EH (cell line): ENCODE data around the gene SEMA6A.
"Not testable (repeated sequence)": the region's sequence is repeated elsewhere in the genome, so short reads cannot be mapped to it uniquely, and the experiment has no call there.

Experiments used
- DNase-seq: peaks from one replicate; pipeline ENCODE4 v3.0.0-alpha.2; 2015; ENCODE audit warnings: low read depth

Gene SEMA6A

DNA sequence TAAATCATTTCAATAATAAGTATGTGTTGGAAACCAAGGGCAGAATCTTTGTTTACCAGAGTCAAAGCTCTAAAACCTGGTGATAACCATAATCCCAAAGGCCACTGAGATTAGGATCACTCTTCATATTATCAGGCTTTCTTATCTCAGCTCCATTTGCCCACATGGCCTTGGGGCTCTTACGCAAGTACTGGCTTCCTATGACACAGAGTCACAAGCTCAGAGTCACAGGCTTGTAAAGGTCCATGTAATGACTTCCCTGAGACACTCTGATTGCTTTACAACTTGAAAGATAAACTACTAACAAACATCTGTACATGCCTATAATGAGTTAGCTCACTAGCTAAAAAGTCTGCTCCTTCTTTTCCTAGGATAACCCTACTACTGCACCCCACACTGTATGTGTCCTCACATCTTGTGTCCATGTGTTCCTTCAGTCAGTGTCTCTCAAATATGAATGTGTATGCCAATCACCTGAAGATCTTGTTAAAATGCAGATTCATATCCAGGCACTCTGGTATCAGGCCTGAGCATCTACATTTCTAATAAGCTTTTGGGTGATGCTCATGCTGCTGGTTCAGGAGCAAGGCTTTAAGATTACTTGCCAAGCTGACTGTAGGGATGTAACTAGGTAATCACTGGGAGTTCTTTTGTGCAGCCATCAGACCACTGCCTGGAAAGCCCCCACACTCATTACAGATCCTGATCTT lies 28.4 kb downstream of the SEMA6A start:
- no peak for DNase-seq

DNA sequence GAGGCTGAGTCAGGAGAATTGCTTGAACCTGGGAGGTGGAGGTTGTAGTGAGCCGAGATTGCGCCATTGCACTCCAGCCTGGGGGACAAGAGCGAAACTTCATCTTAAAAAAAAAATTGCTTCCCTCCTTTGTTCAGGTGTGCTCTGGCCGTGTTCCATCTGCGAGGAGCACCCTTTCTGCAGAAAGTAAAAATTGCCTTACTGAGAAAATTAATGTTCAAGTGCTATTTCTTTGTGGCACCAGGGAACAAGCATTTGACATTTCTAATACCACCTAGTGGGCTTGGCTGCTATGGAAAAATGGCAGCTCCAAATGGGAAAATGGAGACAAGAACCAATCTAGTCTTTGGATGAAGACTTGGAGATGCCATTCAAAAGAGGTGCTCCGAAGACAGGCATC lies 29.2 kb downstream of the SEMA6A start:
- DNase-seq, result not testable (repeated sequence)

DNA sequence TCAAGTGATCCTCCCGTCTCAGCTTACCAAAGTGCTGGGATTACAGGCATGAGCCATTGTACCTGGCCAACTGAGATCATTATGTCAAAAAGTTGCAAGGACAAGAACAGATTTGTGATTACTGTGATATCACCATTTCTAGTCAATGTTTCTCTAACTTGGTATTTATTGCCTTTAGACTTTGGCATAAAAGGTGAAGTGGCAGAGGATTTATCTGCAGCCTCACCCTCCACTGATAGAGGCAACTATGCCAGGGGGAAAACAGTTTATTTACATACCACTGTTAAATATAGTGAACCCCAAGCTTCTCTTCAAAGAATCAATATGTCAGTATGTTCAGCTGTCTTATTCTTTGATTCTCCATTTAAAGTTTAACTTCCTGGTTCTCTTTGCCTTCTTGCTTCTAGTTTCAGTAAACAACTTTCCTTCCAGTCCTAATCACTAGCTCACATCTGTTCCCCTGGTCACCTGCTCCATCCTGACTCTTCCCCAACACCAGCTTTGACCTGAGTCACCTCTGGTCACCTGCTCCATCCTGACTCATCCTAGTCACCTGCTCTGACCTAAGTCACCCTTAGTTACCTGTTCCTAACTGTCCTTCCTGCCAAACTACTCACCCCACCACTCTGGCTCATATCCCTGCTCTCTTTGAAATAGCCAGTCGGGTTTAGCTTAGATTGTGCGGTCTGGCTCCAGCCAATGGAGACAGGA lies 29.9 kb downstream of the SEMA6A start:
- DNase-seq, result no peak

DNA sequence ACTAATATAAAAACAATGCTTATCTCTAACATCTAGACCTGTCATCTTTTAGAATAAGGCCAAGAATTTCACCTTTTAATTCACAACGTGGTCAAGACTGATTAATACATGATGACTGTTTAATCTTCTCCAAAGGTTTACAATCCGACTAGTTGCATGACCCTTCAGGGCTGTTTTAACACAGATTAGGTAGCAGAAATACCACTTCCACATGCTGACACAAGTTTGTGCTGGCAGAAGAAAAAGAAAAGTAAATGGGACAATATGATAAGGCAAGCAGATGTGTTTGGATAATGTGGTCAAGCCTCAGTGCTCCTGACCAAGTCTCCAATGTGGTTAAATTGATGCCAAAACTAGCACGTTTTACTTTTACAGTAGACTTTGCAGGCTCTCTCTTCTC lies 31.1 kb downstream of the SEMA6A start:
- peak; percentile 1 for DNase-seq

DNA sequence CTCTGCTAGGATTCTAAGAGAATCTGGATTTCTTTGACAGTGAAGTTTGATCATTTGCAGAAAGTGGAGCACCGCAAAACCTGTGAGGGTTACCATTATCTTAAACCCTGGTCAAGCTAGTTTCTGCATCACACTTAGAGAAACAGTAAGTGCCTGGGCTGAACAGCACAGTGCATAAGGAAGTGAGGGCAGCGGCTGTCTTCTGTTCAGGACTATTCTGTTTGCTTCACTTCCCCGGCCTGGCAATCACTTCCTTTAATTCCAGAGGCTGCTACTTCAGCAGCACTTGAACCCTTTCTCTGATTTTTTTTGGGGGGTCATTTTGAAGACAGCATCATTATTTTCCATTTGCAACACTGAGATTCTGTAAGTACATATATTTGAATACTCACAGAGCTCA lies 32.0 kb downstream of the SEMA6A start:
- no peak for DNase-seq

DNA sequence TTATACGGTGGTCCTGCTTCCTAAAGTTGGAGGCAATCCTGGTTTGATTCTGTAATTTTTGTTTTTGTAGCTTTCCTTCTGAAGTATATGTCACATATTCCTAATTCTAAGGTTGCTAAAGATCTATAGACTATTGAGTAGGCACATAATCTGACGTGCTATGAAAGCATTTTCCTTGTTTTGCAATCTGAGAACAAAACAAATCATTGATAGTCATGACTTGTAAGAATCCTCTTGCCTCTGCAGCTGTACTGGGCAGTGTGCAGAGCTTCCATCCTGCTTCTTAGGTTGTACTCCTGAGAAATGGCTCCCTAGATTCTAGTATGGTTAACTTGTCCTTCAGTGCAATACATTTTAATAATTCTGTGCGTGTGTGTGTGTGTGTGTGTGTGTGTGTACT lies 35.4 kb downstream of the SEMA6A start:
- no peak for DNase-seq

DNA sequence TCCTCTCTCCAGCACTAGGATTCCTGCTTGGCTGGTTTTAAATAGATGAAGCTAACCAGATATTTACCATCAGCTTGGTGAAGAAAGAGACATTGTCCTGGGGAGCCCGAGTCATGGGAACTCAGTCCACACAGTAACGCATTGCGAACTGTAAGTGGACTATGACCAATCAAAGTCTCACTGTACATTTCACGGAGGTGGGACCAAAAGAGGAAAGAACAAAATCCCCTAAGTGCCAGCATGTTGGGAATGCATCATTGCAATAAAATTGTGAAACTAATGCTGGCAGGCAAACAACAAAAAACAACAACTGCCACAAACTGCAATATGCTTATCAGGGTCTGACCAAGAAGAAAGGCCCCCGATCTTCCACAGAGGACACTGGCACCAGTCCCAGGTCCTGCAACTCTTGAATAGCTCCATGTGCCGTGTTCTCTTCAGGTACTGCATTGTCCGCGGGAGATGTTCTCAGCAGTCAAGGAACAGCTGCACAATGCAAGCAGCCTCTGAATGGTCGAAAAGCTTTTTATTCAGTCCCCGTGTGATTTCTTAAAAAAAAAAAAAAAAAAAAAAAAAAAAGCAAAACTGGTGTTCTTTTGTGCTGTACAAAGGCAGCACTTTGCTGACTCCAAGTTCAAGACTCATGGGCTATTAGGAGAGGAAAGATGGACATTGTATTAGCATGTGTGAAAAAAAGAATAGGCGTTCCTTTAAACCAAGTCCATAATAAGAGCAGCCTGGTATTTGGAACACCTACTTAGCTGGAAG lies 38.1 kb downstream of the SEMA6A start:
- DNase-seq, result no peak

DNA sequence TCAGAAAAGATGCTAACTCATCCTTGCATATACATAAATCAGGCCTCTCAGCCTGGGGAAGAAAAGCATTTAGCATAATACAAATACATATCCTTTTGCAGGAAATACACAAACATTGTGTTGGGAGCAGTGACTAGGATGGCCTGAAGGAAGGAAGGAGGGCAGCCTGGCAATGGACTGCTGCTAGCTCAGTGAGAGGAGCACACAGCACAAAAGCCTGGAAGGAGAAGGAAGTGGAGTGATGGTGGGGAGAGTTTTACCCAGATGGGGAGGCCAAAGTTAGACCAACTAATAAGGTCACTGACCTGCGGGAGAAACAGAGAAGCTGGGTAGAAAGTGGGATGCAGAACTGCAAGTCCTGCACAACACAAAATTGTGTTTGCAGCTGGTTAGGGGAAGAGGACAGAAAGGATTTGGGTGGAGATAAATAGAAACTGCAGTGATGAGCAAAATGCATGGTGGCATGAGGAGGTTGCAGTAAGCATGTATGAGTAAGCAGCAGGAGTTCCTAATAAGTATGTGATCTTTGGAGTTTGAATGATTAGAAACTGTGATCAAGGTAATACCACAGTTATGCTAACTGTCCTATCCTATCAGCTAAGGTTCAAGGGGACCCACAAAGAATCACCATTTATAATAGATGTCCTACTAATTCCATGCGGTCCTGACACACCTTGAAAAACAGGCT lies 39.5 kb downstream of the SEMA6A start:
- no peak for DNase-seq

DNA sequence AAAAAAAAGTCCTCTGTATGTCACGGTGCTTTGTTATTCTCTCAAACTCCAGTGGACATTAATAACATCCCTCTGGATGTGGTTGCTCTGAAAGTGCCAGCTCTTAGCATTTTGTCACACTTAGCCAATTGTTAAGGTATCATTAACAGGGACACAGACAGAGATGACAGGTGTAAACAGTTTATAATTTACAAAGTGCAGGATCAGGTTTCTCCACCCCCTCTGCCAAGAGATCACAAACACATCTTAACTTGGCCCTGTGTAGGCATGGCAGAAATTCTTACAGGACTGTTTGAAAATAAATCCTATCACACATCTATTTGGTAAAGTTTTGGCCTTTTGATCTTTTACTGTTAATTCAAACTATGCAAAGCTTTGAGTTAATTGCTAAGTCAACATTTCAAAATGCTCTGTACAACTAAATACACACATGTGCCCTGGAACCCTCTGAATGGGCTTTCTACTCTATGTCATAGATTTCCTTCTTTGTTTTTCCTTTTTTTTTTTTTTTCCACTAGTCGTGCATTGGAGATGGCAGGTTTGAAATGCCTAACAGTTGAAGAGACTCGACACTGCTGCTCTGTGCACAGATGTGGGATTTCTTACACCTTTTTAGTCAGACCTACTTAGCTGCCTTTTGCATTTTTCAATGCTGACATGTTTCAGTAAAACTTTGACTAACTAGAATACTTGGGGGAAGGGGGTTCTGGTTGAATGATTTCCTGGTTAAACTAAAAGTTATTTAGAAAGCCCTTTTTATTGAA lies 41.7 kb downstream of the SEMA6A start:
- DNase-seq, result no peak

DNA sequence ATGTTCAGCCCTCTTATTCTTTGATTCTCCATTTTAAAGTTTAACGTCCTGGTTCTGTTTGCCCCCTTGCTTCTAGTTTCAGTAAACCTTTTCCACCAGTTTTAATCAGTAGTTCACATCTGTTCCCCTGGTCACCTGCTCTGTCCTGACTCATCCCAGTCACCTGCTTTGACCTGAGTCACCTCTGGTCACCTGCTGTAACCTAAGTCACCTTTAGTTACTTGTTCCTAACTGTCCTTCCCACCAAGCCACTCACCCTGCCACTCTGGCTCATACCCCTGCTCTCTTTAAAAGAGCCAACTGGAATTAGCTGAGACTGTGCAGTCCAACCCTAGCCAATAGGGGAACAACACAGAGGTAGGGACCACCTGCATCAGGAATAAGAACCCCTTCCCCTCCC lies 43.0 kb downstream of the SEMA6A start:
- DNase-seq, result no peak

DNA sequence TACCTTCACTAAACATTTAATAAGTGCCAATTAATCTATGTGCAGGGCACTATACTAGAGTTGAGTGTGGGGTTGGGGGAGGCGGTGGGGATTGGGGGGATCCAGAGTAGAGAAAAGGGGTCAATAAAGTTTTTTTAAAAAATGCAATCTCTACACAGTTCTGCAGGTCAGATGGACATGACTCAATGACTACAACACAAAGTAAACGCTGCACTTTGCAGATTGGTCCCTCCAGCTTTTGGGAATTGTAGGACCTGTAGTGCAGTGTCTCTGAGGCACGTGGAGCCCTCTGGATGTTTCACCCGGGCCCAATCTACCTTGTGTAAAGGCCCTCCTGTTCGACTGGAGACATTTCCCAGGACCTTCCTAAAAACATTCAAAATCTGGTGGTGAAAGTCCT lies 43.5 kb downstream of the SEMA6A start:
- DNase-seq, result no peak

DNA sequence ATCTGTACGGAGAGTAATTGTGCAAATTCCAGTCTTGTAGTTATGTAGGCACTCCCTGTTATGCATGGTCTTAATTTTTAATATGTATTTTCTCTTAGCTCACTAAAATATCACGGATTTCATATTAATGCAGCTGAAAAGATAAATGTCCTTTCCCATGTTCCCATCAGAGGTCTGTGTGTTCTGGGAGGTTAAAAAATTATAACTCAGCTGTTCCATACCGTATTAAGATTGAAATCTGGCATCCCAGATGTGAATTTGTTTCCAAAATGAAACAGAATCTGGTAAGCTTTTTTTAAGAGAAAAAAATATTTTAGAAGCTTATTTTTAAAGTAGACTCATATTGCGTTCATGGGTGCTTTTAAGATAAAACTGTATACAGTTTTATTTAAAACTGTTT lies 44.3 kb downstream of the SEMA6A start:
- no peak for DNase-seq

DNA sequence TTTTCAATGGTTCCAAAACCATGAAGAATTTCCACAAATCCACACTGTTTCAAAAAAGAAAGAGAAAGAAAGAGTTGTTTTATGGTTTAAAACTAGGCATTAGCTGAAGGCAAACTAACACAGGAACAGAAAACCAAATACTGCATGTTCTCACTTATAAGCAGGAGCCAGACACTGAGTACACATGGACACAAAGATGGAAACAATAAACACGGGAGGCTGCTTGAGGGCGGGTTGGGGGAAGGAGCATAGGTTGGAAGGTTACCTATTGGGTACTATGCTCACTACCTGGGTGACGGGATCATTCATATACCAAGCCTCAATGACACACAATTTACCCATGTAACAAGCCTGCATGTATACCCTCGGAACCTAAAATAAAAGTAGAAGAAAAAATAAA lies 45.0 kb downstream of the SEMA6A start:
- no peak for DNase-seq

DNA sequence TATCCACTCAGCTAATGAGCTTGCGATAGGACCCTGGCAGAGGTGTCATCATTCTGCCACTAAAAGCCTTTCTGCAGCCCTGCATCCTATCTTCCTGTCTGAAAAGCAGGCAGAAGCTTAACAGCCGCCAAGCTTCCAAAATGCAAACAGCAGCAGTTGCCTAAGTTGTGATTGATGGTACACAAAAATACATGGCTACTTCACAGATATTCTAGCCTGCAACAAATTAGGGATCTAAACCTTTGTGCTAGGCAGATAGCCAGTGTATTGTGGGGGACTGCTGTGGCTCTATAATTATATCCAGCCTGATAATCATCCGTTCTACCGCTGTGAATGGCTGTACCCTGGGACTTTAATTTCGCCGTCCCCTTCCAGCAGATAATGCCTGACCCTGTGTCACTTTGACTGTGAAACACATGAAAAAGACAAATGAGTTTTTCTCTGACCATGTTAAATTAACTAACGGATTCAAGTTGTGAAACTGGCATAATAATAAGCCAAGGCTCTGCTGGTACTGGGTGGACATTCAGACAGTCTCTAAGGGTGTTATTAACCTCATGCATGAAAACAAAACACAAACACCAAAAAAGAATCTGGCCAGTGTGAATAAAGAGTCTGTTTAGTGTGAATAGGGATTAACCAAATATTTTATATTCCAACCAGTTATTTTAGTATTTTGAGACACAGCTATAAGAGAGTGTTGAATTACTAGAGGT lies 45.9 kb downstream of the SEMA6A start:
- no peak for DNase-seq

DNA sequence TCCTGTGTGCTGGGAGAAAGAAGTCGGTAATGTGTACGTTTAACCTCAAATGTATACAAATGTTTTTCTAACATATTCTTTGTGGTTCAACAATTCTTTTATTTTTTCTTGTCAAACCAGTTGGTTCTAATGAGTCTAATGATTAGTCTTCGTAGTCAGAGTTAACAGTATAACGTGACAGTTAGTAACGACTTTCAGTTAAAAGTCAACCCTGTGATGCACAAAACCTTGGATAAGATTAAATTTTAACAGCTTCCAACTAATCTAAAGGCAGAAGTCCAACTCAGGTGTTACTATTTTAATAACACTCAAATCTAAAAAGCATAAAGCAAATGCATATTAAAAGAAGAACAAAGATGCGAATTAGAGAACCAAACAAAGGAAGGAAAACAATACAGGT lies 47.0 kb downstream of the SEMA6A start:
- no peak for DNase-seq

DNA sequence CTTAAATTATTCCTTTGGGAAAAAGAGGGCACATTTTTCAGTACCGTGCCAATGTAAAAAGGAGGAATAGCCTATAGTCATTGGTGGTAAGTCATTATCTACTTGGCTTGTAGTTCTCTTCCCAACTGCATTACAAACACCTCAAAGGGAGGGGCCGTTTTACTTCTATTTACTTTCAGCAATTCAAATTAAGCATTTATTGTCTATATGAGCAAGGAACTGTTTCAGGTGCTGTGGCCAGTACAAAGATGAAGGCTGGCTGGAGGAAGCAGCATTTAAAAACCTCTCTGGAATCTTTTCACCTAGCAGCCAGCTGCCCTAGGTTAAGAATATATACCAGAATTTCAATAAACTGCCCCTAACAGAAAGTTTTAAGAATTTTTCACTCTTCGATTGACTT lies 48.9 kb downstream of the SEMA6A start:
- no peak for DNase-seq

DNA sequence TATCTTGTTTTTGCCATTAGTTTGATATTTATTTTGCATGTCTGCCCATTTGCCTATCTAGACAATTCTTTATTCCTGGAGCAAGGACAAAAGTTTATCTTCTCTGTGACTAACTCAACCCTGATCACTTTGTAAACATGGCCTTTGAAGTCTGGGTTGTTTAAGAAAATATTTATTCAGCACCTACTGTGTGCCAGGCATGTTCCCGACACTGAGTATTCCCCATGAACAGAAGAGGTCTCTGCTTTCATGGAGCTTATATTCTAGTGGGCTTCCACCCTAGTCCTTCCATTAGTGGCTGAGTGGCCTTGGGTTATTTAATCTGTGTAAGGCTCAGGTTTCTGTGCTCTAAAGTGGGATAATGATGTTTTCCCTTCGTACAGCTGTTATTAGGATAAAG lies 49.7 kb downstream of the SEMA6A start:
- DNase-seq, result no peak

DNA sequence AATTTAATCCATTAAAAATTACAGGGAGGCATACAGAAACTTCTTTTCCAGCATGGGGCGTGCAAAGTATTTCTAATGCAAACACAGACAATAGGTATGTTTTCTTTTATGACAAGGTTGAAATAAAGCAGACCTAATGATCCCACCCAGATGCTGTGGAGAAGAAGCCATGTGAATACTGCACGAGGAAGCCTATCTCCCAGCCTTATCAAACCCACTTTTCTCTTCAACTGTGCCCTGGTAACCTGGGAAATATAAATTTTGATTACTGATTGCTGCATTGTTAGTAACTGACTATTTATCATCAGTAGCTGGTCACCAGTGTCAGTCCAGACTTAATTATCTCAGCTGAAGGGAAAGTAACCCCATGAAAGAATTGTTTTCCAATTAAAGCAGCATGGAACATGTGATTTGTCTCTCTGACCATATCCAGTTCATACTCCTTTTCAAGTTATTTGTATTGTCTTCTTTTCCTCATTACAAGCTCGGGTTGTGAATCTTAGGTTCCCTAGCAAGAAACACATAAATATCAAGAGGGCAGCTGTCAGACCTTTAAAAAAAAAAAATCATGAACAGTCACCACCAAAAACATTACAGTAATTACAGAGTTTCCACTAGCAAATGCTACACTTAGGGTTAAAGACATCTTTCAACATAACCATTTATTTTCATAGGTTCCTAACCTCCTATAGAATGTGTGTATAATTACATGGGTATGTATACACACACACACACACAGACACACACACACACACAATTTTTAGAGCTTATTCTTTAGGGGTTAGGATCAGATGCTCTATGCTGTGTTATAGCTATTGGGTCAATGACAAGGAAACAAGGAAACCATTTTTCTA lies 50.3 kb downstream of the SEMA6A start:
- DNase-seq, result no peak

DNA sequence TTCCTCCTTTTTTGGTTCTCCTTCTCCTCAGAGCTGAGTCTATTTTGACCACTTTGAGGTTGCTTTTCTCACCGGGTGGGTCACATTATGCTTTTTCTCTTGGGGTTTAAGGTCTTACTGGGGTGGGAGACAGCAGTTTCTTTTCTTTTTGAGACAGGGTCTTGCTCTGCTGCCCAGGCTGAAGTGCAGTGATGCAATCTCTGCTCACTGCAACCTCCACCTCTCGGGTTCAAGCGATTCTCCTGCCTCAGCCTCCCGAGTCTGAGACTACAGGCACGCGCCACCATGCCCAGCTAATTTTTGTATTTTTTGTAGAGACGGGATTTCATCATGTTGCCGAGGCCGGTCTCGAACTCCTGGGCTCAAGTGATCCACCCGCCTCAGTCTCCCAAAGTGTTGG lies 51.4 kb downstream of the SEMA6A start:
- DNase-seq, result not testable (repeated sequence)
